ENCODE measurements around the gene SGCE.

GRCh38 chr7:94591176-94591575 is 64.8 kb downstream of the SGCE start:
- TF ChIP-seq CTCF (IDR thresholded peaks at IDR 0.05) (no peak), POLR2A (IDR thresholded peaks at IDR 0.05) (no peak)
